NCI-H2171 treated with DMSO at 0.1 percent for 48 hours (cell line): ENCODE results near the gene KCNQ5.
A peak's percentile ranks its signal among the peaks of the same experiment; 100 is the strongest.

Experiments
- DNase-seq: peaks from one replicate; lab custom pipeline; 2025; lab: John Stamatoyannopoulos, UW

The KCNQ5 gene

GRCh38 chr6:72905705-72906478 is 284.0 kb downstream of the KCNQ5 start:
- DNase-seq, result no peak

- no peak for DNase-seq
These were observed 289.7 kb downstream of the KCNQ5 start for GRCh38 chr6:72911463-72912155.

DNA sequence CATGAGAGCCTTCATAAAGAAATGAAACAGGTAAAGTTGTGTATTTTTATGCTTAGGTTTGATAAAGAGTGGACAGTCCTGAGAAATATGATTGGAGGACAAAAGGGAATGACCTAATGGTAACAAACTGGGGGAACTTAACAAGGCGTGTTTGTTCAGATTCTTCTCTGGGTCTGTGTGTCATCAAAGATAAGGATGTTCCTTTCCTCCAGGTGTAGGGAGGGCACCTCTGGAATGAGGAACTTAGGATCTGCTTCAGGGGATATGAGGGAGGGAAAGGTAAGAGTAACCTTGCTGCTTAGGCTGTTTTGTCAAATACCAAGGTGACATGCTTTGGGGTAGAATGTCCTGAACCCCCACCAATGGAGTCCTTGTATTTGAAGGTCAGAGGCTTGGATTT is 291.9 kb downstream of the KCNQ5 start:
- DNase-seq, result no peak

GRCh38 chr6:72916298-72916697 is 294.4 kb downstream of the KCNQ5 start:
- DNase-seq, result no peak

DNA sequence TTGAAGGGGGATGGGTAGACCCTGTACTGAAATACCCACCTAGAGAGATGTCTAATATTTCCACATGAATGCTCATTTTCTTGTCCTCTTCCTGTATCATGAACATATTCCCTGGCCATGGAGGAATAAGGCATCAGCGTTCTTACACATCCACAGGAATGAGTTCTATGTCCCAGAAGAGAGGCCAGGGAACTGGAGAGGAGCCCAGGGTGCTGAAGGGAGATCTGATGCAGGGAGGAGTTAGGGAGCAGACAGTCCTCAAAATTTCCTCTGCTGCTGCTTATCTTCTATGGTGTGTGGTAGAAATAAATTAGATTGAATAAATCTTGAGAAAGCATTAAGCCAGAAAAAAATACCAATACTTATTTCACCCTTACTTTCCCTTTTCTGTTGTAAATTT is 295.0 kb downstream of the KCNQ5 start:
- no peak for DNase-seq

- DNase-seq, result no peak
These were observed 300.5 kb downstream of the KCNQ5 start for GRCh38 chr6:72922401-72922800.

DNA sequence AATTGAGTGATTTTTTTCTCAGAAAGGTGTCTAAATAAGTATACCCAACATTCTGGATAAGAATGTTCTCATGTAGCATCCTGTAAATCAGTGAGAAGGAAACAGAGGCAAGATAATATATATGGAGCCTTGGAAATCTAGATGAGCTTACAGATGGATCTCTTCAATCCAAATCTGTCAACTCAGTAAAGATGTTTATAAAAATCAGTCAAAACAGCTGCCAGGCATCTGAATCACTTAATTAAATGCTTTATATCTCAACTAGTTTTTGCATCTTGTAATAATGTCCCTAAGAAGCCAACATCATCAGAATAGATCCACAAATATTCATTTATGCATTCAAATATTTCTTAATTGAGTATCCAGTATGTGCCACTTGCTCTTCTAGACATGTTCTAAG is 303.3 kb downstream of the KCNQ5 start:
- DNase-seq, result no peak

- DNase-seq, result no peak
These were observed 308.8 kb downstream of the KCNQ5 start for GRCh38 chr6:72930556-72931132.

- no peak for DNase-seq
These were observed 309.5 kb downstream of the KCNQ5 start for GRCh38 chr6:72931325-72931887.

DNA sequence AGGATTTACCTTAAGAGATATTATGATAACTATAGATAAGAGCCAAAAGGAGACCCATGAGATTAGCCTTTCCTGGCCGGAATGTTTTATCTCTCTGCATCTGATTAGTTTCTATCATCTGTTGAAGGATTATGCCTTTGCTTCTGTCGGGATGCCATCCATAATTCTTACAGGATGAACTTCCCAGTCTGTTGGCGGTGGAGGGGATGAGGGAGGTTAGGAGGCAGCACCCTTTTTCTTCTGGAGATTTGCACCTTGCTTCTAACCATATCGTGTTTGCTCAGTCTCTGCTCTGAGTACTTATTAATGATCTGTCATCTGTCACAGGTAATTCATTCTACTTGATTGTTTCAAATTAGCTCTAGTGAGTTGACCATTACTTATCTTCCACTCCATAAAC is 311.4 kb downstream of the KCNQ5 start:
- DNase-seq, result no peak

DNA sequence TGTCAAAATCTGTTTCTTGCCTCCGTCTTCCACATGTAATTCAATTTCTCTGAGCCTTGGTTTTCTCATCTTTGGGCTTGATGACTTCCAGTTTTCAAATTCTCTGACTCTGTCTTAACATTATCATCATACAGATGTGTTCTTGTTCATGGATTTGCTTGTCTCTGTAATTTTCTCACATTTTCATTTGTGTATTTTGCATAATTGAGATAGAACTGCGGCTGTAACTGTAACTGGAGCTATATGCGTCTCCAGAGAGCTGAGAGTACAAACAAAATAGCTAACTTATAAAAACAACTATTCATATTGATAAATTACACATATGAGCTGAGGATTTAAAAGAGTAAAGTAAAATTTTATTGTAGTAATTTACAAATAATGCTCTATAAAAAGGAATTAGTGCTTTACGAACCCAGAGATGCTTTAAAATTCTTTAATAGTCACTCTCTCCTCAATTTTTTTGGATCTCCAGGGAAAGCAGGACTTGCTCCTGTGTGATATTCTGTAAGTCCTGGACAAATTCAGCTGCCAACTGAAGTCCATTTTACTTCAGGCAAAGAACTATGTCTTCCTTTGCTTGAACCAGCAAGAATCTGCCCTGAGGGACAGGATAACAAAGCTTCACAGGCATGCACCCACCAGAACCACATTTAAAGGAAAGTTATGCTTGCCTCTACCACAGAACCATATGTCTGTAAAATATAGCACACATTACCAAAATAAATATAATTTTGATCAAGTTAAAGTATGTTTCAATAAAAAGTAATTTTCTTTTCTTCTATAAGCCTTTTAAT is 315.1 kb downstream of the KCNQ5 start:
- DNase-seq, result no peak

DNA sequence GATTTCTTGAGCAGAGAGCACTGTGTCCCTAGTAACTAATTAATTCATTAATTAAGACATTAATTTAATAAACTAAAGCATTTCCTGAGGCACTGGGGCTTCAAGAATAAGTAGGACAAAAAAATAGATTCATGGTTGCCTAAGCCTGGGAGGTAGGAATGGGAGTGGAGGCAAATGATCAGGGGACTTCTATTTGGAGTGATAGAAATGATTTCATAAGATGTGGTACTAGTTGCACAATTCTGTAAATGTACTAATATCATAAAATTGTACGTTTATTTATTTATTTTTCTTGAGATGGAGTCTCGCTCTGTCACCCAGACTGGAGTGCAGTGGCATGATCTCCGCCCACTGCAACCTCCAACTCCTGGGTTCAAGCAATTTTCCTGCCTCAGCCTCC is 316.2 kb downstream of the KCNQ5 start:
- no peak for DNase-seq

- peak; percentile 2 for DNase-seq
These were observed 317.1 kb downstream of the KCNQ5 start for GRCh38 chr6:72939004-72939403.

- no peak for DNase-seq
These were observed 318.4 kb downstream of the KCNQ5 start for GRCh38 chr6:72940265-72940664.

- DNase-seq, result no peak
These were observed 319.4 kb downstream of the KCNQ5 start for GRCh38 chr6:72941263-72941662.

- no peak for DNase-seq
These were observed 319.9 kb downstream of the KCNQ5 start for GRCh38 chr6:72941751-72942150.

GRCh38 chr6:72943699-72944098 is 321.8 kb downstream of the KCNQ5 start:
- DNase-seq, result no peak

DNA sequence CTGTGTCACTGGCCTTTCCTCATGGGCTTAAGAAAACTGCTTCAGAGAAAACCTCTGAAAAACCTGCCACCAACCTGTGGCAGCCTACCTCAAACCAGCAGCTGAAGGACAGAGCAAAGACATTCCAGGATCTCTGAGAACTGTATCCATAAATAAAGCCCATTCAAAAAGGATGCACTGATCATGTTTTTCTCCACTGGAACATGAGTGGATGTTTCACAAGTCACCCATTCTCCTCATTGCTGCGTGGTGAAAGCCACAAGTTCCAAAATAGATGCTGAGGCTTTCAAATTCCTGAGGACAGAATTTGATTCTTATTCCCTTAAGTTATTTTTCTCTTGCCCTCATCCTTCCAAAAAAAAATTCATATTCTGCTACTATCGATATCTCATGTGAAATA is 322.8 kb downstream of the KCNQ5 start:
- no peak for DNase-seq

- no peak for DNase-seq
These were observed 324.9 kb downstream of the KCNQ5 start for GRCh38 chr6:72946774-72947173.

DNA sequence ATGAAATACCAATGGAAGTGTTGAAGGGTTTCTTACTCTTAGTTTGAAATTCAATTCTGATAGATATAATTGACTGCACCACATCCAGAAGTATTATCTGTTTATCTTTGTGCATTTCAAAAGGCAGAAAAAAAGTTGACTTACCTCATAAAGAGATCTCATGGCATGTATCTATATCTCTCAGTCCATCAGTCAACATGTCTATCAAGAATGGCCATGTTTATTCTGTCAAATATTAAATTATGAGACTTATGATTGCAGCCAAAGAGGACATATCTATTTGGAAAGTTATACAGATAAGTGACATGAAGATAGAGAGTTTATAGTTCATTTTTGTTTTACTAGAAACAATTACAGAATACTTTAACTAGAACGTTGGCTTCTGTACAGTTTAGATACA is 325.7 kb downstream of the KCNQ5 start:
- no peak for DNase-seq

- DNase-seq, result no peak
These were observed 326.3 kb downstream of the KCNQ5 start for GRCh38 chr6:72948153-72948552.
